Activated CD8-positive, alpha-beta memory T cell treated with anti-CD3 and anti-CD28 coated beads, Interleukin-2, amount 50 U/mL, for 4 hours (primary cell): ENCODE data around the gene ALKAL2.
"Not testable (repeated sequence)": the region's sequence is repeated elsewhere in the genome, so short reads cannot be mapped to it uniquely, and the experiment has no call there.

Experiments
- DNase-seq: peaks from one replicate; pipeline ENCODE4 v3.0.0-alpha.2; 2020

ALKAL2 gene

GRCh38 chr2:287911-288757 lies at the start of gene ALKAL2:
Gene ALKAL2, minus strand, starts transcription at chr2:288091. Its CDS starts 256 bp downstream, at chr2:287835.
- DNase-seq: peak; percentile 36

- not testable (repeated sequence) for DNase-seq
Measured at GRCh38 chr2:336949-337348, 49.1 kb upstream of the ALKAL2 start.

DNA sequence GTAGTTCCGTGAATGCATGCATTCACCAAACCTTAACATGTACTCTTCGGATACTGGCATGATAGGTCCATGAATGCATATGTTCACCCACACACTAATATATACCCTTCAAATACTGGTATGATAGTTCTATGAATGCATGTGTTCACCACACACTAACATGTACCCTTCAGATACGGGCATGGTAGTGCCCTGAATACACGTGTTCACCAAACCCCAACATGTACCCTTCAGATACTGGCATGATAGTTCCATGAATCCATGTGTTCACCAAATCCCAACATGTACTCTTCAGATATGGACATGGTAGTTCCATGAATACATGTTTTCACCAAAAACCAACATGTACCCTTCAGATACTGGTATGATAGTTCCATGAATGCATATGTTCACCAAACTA lies 48.5 kb upstream of the ALKAL2 start:
- DNase-seq: no peak

DNA sequence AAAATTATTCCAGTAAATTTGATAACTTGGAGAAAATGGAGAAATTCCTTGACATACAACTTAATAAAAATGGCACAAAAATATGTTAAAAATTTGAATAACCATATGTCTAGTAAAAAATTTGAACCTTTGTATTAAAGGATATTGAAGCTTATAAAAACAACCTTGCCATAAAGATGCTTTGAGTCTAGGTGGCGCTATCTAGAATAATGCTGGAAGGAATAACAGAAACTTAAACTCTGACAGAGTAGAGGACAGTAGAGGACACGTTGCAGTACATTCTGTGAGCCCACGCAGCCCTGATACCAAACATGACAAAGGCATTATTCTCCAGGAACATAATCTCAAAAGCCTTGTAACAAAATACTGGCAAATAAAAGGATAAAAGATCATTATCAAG lies 44.7 kb upstream of the ALKAL2 start:
- DNase-seq: no peak

- no peak for DNase-seq
Measured at GRCh38 chr2:328761-329160, 40.9 kb upstream of the ALKAL2 start.

- DNase-seq: no peak
Measured at GRCh38 chr2:323035-323434, 35.1 kb upstream of the ALKAL2 start.

- no peak for DNase-seq
Measured at GRCh38 chr2:322326-322725, 34.4 kb upstream of the ALKAL2 start.

DNA sequence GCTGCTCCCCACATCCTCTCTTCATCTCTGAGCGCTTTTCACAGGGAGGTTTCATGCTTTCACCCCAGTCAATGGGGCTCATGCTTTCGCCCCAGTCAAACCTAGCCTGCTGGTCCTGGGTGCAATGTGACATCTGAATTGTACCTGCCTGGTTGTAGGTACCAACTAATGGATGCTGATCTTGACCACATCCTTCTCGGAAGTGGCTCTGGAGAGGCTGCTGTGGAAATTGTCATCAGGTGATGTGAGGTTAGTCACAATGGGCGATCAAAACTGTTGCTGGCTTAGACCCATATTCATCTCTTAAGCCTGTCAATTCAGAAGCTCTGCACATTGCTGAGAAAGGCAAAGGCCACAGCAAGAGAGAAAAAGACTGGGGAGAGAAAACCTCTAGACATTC lies 32.7 kb upstream of the ALKAL2 start:
- DNase-seq: no peak

DNA sequence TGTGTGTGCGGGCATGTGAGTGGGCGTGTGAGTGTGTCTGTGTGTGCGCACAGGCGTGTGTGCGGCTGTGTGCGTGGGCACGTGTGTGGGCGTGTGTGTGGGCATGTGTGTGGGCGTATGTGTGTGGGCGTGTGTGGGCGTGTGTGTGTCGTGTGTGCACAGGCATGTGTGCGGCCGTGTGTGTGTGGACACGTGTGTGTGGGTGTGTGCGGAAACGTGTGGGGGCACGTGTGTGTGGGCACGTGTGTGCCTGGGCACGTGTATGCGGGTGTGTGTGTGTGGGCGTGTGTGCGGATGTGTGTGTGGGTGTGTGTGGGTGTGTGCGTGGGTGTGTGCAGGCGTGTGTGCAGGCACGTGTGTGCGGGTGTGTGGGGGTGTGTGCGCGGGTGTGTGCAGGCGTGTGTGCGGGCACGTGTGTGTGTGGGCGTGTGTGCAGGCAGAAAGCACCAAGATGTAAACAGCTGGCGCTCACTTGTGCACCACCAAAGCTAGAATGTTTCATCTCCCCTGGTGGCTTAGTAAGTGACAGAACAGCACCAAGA lies 31.2 kb upstream of the ALKAL2 start:
- no peak for DNase-seq

DNA sequence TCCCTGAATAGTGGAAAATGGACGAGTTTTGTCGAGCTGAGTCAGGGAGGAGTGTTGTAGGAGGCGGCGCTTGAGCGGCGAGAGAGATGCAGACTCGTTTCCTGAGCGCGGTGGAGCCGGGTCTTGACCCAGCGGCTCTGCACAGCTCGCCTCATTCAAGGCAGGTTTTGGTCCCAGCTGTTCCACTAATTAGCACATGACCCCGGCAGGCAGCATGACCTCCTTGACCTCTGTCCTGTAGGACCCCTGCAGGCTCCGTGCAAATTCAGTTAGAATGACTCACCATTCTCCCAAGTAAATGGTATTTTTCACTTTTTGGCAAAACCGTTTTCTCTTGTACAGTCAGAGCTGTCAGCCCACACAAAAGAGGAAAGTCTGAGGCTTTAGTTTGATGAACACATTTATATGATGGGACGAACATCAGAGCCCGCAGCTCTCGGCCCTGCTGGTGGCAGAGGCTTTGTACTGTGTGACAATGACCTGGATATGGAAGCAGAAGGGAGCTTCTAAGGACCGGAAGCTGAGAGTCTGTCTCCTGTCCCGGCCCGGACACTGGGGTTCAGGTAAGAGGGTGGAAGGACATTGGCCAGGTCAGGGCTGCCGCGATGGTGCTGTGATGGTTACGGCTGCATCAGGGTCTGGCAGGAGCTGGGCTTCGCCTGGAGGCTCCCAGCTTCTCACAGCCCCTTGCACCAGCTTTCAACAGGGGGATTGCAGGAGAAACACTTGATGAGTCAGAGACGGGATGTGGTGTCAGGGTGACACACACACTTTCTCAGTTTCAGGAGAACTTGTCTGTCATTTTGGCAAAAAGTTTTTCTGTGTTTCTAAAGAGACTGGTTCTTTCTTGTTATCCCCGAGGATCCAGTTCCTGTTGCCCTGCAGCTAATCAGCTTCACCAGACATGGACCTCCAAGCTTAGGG lies 29.9 kb upstream of the ALKAL2 start:
- DNase-seq: no peak

GRCh38 chr2:316381-316780 lies 28.5 kb upstream of the ALKAL2 start:
- DNase-seq: no peak

GRCh38 chr2:315925-316324 lies 28.0 kb upstream of the ALKAL2 start:
- DNase-seq: not testable (repeated sequence)

DNA sequence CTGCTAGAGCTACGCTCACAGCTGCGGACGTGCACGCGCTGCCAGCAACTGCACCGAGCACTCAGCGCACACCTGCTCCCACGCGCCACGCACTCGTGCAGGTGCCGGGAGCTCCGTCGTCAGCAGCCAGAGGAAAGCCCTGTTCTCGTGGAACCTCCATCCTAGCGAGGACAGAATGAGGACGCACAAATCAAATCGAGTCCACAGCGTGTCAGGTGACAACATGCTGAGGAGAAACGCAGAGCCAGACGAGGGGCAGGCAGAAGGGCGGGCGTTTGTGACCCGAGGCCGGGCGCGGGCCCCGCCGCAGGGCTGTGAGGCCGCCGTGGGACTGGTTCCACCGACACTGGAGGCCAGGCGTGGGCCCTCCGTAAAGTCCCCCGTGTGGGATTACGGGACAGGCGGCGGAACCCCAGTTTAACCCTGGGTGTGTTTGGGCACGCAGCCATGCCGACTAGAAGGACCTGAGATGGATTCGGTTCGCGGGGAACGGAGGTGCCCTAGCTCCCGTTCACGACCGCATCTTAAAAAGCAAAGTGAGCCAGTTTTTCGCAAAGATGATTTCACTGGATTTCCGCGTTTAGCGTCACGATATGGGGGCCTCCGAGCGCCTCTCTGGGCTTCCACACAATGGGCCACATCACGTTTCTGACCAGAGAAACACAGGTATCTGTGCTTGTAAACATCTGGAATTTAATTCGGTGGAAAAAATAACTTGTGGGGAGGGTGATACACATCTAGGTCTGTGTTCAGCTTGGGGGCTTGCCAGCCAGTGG lies 26.9 kb upstream of the ALKAL2 start:
- no peak for DNase-seq

GRCh38 chr2:313991-314390 lies 26.1 kb upstream of the ALKAL2 start:
- no peak for DNase-seq

DNA sequence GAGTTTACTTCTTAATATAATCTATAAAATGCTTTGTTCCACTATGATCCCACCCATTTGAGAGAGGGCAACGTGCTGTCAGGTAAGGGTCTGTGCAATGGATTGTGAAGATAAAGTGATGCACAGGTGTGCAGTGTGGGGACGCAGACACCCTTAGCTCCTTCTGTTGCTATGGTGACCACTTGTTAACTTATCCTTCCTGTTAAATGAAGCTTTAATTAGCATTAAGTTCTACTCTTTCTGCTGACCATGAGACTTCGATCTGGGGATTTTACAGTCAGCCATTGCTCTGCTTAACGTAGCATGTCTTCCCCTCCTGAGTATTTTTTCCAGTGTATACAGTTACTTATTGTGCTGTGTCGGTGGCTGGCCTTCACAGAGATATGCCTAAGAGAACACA lies 23.1 kb upstream of the ALKAL2 start:
- no peak for DNase-seq

DNA sequence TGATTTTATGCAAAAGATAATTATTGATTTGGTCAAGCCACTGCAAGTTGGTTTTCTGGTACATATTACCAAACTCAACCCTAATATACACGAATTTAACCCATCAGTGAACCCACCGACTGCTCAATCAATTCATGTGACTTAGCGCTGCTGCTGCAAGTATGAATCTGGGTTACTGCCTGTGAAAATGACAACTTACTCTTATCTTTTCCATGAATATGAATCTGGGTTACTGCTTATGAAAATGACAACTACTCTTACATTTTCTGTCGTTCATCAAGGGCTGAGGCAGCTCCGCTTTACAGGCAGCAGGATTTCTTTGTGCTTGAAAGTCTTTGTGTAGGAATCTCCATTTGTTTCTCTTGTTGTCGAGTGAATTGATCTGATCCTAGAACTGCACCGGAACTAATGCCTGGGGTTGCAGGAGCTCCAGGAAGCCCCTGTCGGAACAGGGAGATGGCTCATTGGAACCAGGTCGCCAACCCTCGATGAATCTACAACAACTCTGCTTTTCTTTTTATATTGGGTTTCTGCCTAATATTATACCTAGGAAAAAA lies 22.1 kb upstream of the ALKAL2 start:
- DNase-seq: no peak

DNA sequence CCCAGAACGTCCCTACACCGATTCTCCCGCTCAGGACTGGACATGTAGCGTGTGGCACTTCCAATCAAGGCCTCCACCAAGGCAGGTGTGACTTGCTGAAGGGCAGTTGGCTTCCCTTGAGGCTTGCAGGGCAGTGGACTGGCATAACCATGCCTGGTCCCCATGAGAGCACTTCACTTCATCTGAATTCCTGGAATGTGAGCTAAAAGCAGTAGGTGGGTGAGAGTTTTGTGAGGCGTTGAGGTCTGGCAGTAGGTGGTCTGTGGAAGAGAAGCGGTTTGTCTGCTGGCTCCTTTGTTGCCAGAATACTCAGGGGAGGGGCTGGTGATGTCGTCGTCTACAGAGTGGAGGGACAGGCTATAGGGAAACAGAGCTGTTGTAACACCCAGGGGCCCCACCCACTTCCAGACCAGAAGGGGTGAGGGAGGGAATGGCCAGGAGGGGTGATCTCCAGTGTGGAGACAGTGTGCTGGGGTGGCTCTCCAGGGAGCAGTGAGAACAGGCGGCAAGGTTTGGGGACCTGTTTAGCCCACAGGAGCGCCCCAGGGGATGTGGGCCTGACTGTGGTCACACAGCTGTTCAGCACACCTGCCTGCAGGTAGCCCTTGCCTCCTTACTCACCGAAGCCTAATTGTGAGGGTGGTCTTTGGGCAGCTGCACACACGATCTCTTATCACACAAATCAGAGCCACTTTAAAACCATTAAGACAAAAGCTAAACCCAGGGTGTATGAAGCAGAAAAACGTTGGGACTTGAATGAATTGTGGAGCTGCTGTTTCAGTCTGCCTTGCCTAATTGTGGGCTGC lies 21.5 kb upstream of the ALKAL2 start:
- no peak for DNase-seq

- DNase-seq: no peak
Measured at GRCh38 chr2:305366-305765, 17.5 kb upstream of the ALKAL2 start.

DNA sequence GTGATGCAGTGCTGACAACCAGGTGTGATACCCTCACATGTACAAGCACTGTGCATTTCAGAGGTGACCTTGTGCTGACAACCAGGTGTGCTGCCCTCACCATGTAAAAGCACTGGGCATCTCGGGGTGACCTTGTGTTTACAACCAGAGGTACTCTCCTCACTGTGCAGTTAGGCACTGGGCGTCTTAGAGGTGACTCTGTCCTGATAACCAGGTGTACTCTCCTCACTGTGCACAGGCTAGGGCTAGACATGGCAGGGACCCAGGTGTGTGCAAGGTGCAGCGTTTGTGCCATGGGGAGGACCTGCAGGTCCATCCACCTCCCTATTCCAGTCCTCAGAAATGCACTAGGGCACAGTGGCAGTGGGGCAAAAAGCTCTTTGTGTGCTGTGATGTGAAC lies 8.5 kb upstream of the ALKAL2 start:
- DNase-seq: no peak

DNA sequence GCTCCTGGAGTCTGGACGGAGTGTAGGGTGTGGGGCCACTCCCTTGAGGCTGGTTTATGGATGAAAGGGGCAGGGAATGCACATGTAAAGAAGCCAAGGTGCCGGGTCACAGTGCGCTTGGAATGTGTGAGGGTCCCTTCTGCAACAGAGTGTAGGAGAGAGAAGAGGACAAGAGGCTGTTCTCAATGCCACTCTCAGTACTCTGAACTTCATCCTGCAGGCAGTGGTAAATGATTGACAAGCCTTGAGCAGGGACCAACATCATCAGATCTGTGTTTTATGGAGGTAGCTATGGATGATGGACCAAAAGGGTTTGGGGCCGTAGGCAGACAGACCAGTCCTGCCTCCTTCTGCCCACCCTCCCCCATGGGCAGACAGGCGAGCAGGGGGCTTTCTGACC lies 7.2 kb upstream of the ALKAL2 start:
- DNase-seq: no peak

- peak; percentile 60 for DNase-seq
Measured at GRCh38 chr2:290090-290722, 2.3 kb upstream of the ALKAL2 start.
